Astrocyte (in vitro differentiated cells and primary cell): ENCODE results near the gene HIPK2. TPM values are rescaled to one million over a fixed set of nuclear protein-coding genes. Genes with fewer than 3 reads are reported as not detected.

Experiments used
- DNase-seq: peaks from one replicate; pipeline ENCODE4 v3.0.0-alpha.2; 2010; ENCODE audit warnings: low read depth
- FAIRE-seq: peaks from 2 replicates; lab custom pipeline; 2011; peaks lifted over from hg19 to GRCh38; lab: Jason Lieb, UNC
- H2AFZ ChIP-seq: 2 replicates; pipeline ENCODE4 v1.6.0; 2012; ENCODE audit warnings: low read depth, low read length, inconsistent platforms
- H3K27ac ChIP-seq: 2 replicates; pipeline ENCODE4 v1.5.1; 2011; ENCODE audit warnings: low read depth, low read length, inconsistent platforms
- H3K27me3 ChIP-seq: 2 replicates; pipeline ENCODE4 v1.6.0; 2011; ENCODE audit warnings: low read length, inconsistent platforms; ENCODE audit not compliant: insufficient read depth
- H3K36me3 ChIP-seq: 2 replicates; pipeline ENCODE4 v1.5.1; 2011; ENCODE audit warnings: low read length, inconsistent platforms; ENCODE audit not compliant: insufficient read depth
- H3K4me1 ChIP-seq: 2 replicates; pipeline ENCODE4 v1.5.1; 2011; ENCODE audit warnings: low read length, inconsistent platforms; ENCODE audit not compliant: insufficient read depth
- H3K4me2 ChIP-seq: 2 replicates; pipeline ENCODE4 v1.6.0; 2012; ENCODE audit warnings: low read length, inconsistent platforms
- H3K4me3 ChIP-seq: 2 replicates; pipeline ENCODE4 v1.5.1; 2011; ENCODE audit warnings: low read depth, mild to moderate bottlenecking, low read length, inconsistent platforms; ENCODE audit not compliant: insufficient read depth
- H3K79me2 ChIP-seq: 2 replicates; pipeline ENCODE4 v1.6.0; 2012; ENCODE audit warnings: mild to moderate bottlenecking, low read length, inconsistent platforms; ENCODE audit not compliant: insufficient read depth
- H3K9ac ChIP-seq: 2 replicates; pipeline ENCODE4 v1.6.0; 2012; ENCODE audit warnings: mild to moderate bottlenecking, low read length, inconsistent platforms
- H3K9me3 ChIP-seq: 2 replicates; pipeline ENCODE4 v1.5.1; 2012; ENCODE audit warnings: low read depth, mild to moderate bottlenecking, low read length, inconsistent platforms; ENCODE audit not compliant: insufficient read depth
- H4K20me1 ChIP-seq: 2 replicates; pipeline ENCODE4 v1.6.0; 2012; ENCODE audit warnings: low read length, inconsistent platforms; ENCODE audit not compliant: insufficient read depth
- H3K27ac Mint-ChIP-seq: one replicate; pipeline ENCODE4 v1.8.0; 2021; ENCODE audit warnings: mild to moderate bottlenecking, mixed read lengths; ENCODE audit not compliant: unreplicated experiment
- H3K27me3 Mint-ChIP-seq: one replicate; pipeline ENCODE4 v1.8.0; 2021; ENCODE audit warnings: low read depth, mixed read lengths; ENCODE audit not compliant: unreplicated experiment
- H3K36me3 Mint-ChIP-seq: one replicate; pipeline ENCODE4 v1.8.0; 2021; ENCODE audit warnings: low read depth, mixed read lengths; ENCODE audit not compliant: unreplicated experiment
- H3K4me1 Mint-ChIP-seq: one replicate; pipeline ENCODE4 v1.8.0; 2021; ENCODE audit warnings: low read depth, mixed read lengths; ENCODE audit not compliant: unreplicated experiment
- H3K4me3 Mint-ChIP-seq: one replicate; pipeline ENCODE4 v1.8.0; 2021; ENCODE audit warnings: mild to moderate bottlenecking, moderate library complexity, mixed read lengths; ENCODE audit not compliant: unreplicated experiment
- H3K9me3 Mint-ChIP-seq: one replicate; pipeline ENCODE4 v1.8.0; 2021; ENCODE audit warnings: mild to moderate bottlenecking, mixed read lengths; ENCODE audit not compliant: unreplicated experiment
- EZH2 ChIP-seq: IDR thresholded peaks from 2 replicates; pipeline ENCODE4 v1.6.1; 2012; ENCODE audit warnings: mild to moderate bottlenecking, low read length, inconsistent platforms; ENCODE audit not compliant: insufficient read depth
- total RNA-seq: library from RNA; stranded (reverse); gene quantifications from 2 replicates; pipeline ENCODE4 v1.2.1, GENCODE V29; 2021
- TF ChIP-seq, protein P1 (sequence below): IDR thresholded peaks from 2 replicates; pipeline ENCODE4 v1.5.1; 2011; ENCODE audit warnings: low read depth, mild to moderate bottlenecking, inconsistent platforms, low read length, moderate library complexity; ENCODE audit not compliant: insufficient read depth

Gene HIPK2
- total RNA-seq, 1 donor from 2014 or later = 35.8 TPM

DNA sequence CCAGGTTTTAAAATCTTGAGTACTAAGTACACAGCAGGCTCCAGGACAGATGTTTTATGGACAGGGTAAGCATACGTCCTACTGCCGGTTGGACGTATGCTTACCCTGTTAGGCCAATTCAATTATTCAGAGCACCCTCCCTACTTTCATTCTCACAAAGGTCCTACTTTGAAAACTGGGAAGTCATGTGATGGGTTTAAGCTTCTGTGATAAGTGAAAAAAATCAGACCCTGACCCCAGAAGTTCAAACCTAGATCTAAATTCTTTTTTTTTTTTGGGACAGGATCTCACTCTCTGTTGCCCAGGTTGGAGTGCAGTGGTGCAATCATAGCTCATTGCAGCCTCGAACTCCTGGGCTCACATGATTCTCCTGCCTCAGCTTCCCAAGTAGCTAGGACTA, 55.2 kb downstream of the HIPK2 start:
- H3K4me3 Mint-ChIP-seq = no peak overlapping the region
- FAIRE-seq (no peak), DNase-seq (no peak)
- Histone ChIP-seq H3K9me3 (no peaks in the 10 kb centered on the region), H2AFZ (no peak overlapping the region), H3K36me3 (no peaks in the 10 kb centered on the region), H3K4me2 (no peak overlapping the region), H3K9ac (no peak overlapping the region), H3K4me3 (no peak overlapping the region), H3K27ac (no peak overlapping the region), H4K20me1 (peaks cover 83% of the 10 kb centered on the region), H3K79me2 (peaks cover 88% of the 10 kb centered on the region), H3K27me3 (no peaks in the 10 kb centered on the region), H3K4me1 (peaks cover 23% of the 10 kb centered on the region)
- no peak for TF ChIP-seq EZH2
- TF ChIP-seq, protein P1, sequence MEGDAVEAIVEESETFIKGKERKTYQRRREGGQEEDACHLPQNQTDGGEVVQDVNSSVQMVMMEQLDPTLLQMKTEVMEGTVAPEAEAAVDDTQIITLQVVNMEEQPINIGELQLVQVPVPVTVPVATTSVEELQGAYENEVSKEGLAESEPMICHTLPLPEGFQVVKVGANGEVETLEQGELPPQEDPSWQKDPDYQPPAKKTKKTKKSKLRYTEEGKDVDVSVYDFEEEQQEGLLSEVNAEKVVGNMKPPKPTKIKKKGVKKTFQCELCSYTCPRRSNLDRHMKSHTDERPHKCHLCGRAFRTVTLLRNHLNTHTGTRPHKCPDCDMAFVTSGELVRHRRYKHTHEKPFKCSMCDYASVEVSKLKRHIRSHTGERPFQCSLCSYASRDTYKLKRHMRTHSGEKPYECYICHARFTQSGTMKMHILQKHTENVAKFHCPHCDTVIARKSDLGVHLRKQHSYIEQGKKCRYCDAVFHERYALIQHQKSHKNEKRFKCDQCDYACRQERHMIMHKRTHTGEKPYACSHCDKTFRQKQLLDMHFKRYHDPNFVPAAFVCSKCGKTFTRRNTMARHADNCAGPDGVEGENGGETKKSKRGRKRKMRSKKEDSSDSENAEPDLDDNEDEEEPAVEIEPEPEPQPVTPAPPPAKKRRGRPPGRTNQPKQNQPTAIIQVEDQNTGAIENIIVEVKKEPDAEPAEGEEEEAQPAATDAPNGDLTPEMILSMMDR = no peak
- H3K27ac Mint-ChIP-seq = no peak overlapping the region
- H3K36me3 Mint-ChIP-seq = peaks cover 7% of the 10 kb centered on the region
- peaks cover 9% of the 10 kb centered on the region for H3K4me1 Mint-ChIP-seq
- peaks cover 2% of the 10 kb centered on the region for H3K9me3 Mint-ChIP-seq
- H3K27me3 Mint-ChIP-seq = no peaks in the 10 kb centered on the region

DNA sequence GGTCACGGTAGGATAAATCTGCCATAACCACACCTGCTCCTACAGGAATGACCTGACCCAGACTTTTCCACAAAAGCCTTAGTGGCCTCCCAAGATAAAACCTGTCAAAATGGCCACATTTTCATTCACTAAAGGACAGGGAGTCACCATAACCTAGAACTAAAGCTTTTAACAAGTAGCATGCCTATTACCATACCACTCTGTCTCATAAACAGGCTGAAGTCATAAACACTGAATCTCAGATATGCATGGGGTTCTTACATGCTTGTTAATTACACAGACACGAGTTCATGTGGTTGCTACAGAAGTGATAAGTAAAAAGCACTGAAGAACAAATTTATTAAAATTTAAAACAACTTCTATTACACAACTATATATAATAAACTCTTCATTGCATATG, 56.0 kb downstream of the HIPK2 start:
- H3K27ac Mint-ChIP-seq = no peak overlapping the region
- no peak overlapping the region for H3K4me3 Mint-ChIP-seq
- H2AFZ ChIP-seq = no peak overlapping the region
- no peak for TF ChIP-seq EZH2
- TF ChIP-seq, protein P1 = no peak
- H3K4me1 ChIP-seq = peaks cover 16% of the 10 kb centered on the region
- no peak overlapping the region for H3K4me3 ChIP-seq
- DNase-seq (no peak), FAIRE-seq (no peak)
- peaks cover 6% of the 10 kb centered on the region for H3K4me1 Mint-ChIP-seq
- no peak overlapping the region for H3K9ac ChIP-seq
- no peaks in the 10 kb centered on the region for H3K36me3 ChIP-seq
- no peaks in the 10 kb centered on the region for H3K27me3 ChIP-seq
- H3K27ac ChIP-seq = no peak overlapping the region
- peaks cover 91% of the 10 kb centered on the region for H3K79me2 ChIP-seq
- no peak overlapping the region for H3K4me2 ChIP-seq
- H3K36me3 Mint-ChIP-seq = peaks cover 10% of the 10 kb centered on the region
- H3K9me3 ChIP-seq = no peaks in the 10 kb centered on the region
- H3K27me3 Mint-ChIP-seq = no peaks in the 10 kb centered on the region
- peaks cover 81% of the 10 kb centered on the region for H4K20me1 ChIP-seq
- no peaks in the 10 kb centered on the region for H3K9me3 Mint-ChIP-seq

DNA sequence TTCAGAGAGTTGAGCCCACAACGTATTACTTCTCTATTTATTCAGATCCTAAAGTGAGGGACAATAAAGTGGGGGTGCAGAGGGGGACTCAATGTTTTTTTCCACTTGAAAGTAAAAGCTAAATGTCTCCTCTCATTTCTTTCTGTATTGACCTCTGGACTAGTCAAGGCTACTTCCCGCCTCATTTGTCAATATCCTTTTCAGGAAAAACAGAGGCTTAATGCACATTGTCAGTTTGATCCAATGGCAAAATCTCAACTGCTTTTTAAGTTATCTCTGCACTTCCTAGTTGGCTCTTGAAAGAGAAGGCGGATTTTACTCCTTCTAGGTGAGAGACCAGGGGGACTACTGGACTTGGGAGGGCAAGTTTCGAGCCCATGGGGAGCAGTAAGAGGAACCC, 56.4 kb downstream of the HIPK2 start:
- Histone ChIP-seq H3K4me2 (no peak overlapping the region), H3K9ac (no peak overlapping the region), H3K4me3 (no peak overlapping the region), H3K79me2 (peaks cover 91% of the 10 kb centered on the region), H3K9me3 (no peaks in the 10 kb centered on the region), H3K4me1 (peaks cover 13% of the 10 kb centered on the region), H2AFZ (no peak overlapping the region), H3K27me3 (no peaks in the 10 kb centered on the region), H3K36me3 (peaks cover 2% of the 10 kb centered on the region), H4K20me1 (peaks cover 81% of the 10 kb centered on the region), H3K27ac (no peak overlapping the region)
- TF ChIP-seq EZH2 = no peak
- TF ChIP-seq, protein P1 = no peak
- no peak for FAIRE-seq
- H3K9me3 Mint-ChIP-seq = no peaks in the 10 kb centered on the region
- H3K27me3 Mint-ChIP-seq = no peaks in the 10 kb centered on the region
- peaks cover 14% of the 10 kb centered on the region for H3K36me3 Mint-ChIP-seq
- no peak overlapping the region for H3K27ac Mint-ChIP-seq
- peaks cover 6% of the 10 kb centered on the region for H3K4me1 Mint-ChIP-seq
- H3K4me3 Mint-ChIP-seq = no peak overlapping the region
- DNase-seq = no peak
